Peyer's patch (tissue), 4 donors: ENCODE results near the gene SEPTIN10.

Experiments
- CTCF ChIP-seq, 6 experiments: fragments of 450-650 bp in 4 of 6; fragments of 200-600 bp in 2 of 6; sonication (generic) in 1 of 6; IDR thresholded peaks; one replicate each; pipeline ENCODE4 v1.5.1; 2017 to 2019; ENCODE audit warnings: antibody characterized with exemption in 6 of 6, mild to moderate bottlenecking in 3 of 6, moderate library complexity in 1 of 6
- POLR2A ChIP-seq, 2 donors: fragments of 450-650 bp; IDR thresholded peaks; one replicate each; pipeline ENCODE4 v1.5.1; 2017; ENCODE audit warnings: antibody characterized with exemption in 2 of 2, mild to moderate bottlenecking in 2 of 2, moderate library complexity in 2 of 2

- no peak for TF ChIP-seq CTCF (IDR thresholded peaks at IDR 0.05)
- TF ChIP-seq POLR2A (IDR thresholded peaks at IDR 0.05) = no peak
These were observed 9.2 kb downstream of the SEPTIN10 start for GRCh38 chr2:109604597-109604996.
